DOHH2 (cell line): ENCODE measurements around the gene ZNF12.

Source experiments
- EZH2phosphoT487 ChIP-seq: fragments of 200-600 bp; sonication (generic); IDR thresholded peaks from 2 replicates; pipeline ENCODE4 v1.6.1; 2017; ENCODE audit warnings: borderline replicate concordance, mild to moderate bottlenecking, antibody characterized with exemption, low read length, moderate library complexity, mixed read lengths
- TF ChIP-seq, protein P1 (sequence below): fragments of 200-600 bp; sonication (generic); IDR thresholded peaks from one replicate; pipeline ENCODE4 v1.5.1; 2014; ENCODE audit warnings: antibody characterized with exemption, mild to moderate bottlenecking, low read depth, low read length; ENCODE audit not compliant: poor library complexity, severe bottlenecking

DNA sequence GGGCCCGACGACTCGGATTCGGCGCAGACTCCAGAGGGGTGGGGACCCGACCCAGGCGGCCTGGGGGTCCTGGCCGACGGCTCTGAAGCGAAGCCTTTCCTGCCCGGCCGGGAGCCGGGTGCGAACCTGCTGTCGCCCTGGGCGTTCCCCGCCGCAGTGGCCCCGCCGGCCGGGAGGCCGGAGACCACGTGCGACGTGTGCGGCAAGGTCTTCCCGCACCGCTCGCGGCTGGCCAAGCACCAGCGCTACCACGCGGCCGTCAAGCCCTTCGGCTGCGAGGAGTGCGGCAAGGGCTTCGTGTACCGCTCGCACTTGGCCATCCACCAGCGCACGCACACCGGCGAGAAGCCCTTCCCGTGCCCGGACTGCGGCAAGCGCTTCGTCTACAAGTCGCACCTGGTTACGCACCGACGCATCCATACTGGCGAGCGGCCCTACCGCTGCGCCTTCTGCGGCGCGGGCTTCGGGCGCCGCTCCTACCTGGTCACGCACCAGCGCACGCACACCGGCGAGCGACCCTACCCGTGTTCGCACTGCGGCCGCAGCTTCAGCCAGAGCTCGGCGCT is 54.2 kb downstream of the ZNF12 start:
- TF ChIP-seq EZH2phosphoT487: no peak
- TF ChIP-seq, protein P1, sequence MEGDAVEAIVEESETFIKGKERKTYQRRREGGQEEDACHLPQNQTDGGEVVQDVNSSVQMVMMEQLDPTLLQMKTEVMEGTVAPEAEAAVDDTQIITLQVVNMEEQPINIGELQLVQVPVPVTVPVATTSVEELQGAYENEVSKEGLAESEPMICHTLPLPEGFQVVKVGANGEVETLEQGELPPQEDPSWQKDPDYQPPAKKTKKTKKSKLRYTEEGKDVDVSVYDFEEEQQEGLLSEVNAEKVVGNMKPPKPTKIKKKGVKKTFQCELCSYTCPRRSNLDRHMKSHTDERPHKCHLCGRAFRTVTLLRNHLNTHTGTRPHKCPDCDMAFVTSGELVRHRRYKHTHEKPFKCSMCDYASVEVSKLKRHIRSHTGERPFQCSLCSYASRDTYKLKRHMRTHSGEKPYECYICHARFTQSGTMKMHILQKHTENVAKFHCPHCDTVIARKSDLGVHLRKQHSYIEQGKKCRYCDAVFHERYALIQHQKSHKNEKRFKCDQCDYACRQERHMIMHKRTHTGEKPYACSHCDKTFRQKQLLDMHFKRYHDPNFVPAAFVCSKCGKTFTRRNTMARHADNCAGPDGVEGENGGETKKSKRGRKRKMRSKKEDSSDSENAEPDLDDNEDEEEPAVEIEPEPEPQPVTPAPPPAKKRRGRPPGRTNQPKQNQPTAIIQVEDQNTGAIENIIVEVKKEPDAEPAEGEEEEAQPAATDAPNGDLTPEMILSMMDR: no peak
